Progenitor cell of endocrine pancreas (in vitro differentiated cells): Measurements from ENCODE around the gene YTHDF1. TPM values are rescaled to one million over a fixed set of nuclear protein-coding genes. Genes with fewer than 3 reads are reported as not detected.

Experiments
- DNase-seq: peaks from one replicate; pipeline ENCODE4 v3.0.0; 2021; ENCODE audit warnings: low spot score; ENCODE audit not compliant: unreplicated experiment
- H3K27ac Mint-ChIP-seq: 2 replicates; pipeline ENCODE4 v1.8.0; 2021; ENCODE audit warnings: mild to moderate bottlenecking, moderate library complexity, mixed read lengths
- H3K27me3 Mint-ChIP-seq: 2 replicates; pipeline ENCODE4 v1.8.0; 2021; ENCODE audit warnings: mixed read lengths
- H3K36me3 Mint-ChIP-seq: 2 replicates; pipeline ENCODE4 v1.8.0; 2022; ENCODE audit warnings: mixed read lengths; ENCODE audit not compliant: insufficient read depth
- H3K4me1 Mint-ChIP-seq: 2 replicates; pipeline ENCODE4 v1.8.0; 2021; ENCODE audit warnings: low read depth, mixed read lengths
- H3K4me3 Mint-ChIP-seq: 2 replicates; pipeline ENCODE4 v1.8.0; 2021; ENCODE audit warnings: low read depth, mild to moderate bottlenecking, moderate library complexity, mixed read lengths
- H3K9me3 Mint-ChIP-seq: 2 replicates; pipeline ENCODE4 v1.8.0; 2021; ENCODE audit warnings: low read depth, mixed read lengths
- total RNA-seq: library from RNA; stranded (reverse); gene quantifications from 2 replicates; pipeline ENCODE4 v1.2.1, GENCODE V29; 2021
- TF ChIP-seq, protein P1 (sequence below): fragments of 200-600 bp; sonication (generic); IDR thresholded peaks from one replicate; pipeline ENCODE4 v1.5.0; 2021; ENCODE audit warnings: antibody characterized with exemption, mild to moderate bottlenecking; ENCODE audit not compliant: unreplicated experiment

The YTHDF1 gene
- total RNA-seq, 1 donor from 2014 or later = 53.8 TPM

DNA sequence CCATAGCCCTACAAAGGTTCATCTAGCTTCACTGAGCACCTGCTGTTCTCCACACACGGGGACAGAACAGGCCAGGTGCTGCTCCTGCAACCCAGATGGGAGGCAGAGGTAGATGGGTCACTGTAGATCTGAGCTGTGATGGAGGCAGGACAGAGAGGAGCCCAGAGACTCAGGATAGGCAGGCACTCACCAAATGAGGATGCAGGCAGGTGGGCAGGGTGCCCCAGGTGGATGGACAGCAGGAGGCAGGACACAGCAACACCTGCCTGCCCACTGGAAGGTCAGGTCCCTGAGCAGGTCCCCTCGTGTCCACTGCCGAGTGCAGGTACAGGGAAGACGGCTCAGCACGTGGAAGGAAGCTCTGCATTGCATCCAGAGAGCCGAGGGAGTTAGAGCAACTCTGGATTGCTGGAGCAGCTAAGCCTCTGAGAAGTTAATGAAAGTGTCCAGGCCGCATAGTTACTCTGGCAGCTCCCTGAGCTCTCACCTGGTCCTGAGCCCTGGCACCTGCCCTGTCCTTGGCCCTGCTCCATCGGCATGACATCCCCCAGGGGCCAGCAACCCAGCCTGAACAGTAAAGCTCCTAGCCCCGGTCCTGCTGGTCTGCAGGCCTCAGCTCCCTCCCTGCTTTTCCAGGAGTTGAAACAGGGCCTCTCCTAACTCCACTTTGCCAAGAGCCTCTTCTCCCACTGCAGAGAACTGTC lies 4.9 kb upstream of the YTHDF1 start:
- Mint-ChIP-seq H3K4me3 (no peak overlapping the region), H3K27ac (no peak overlapping the region), H3K9me3 (no peaks in the 10 kb centered on the region), H3K4me1 (peaks cover 5% of the 10 kb centered on the region), H3K27me3 (peaks cover 19% of the 10 kb centered on the region), H3K36me3 (no peaks in the 10 kb centered on the region)
- no peak for DNase-seq
- TF ChIP-seq, protein P1, sequence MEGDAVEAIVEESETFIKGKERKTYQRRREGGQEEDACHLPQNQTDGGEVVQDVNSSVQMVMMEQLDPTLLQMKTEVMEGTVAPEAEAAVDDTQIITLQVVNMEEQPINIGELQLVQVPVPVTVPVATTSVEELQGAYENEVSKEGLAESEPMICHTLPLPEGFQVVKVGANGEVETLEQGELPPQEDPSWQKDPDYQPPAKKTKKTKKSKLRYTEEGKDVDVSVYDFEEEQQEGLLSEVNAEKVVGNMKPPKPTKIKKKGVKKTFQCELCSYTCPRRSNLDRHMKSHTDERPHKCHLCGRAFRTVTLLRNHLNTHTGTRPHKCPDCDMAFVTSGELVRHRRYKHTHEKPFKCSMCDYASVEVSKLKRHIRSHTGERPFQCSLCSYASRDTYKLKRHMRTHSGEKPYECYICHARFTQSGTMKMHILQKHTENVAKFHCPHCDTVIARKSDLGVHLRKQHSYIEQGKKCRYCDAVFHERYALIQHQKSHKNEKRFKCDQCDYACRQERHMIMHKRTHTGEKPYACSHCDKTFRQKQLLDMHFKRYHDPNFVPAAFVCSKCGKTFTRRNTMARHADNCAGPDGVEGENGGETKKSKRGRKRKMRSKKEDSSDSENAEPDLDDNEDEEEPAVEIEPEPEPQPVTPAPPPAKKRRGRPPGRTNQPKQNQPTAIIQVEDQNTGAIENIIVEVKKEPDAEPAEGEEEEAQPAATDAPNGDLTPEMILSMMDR = no peak

DNA sequence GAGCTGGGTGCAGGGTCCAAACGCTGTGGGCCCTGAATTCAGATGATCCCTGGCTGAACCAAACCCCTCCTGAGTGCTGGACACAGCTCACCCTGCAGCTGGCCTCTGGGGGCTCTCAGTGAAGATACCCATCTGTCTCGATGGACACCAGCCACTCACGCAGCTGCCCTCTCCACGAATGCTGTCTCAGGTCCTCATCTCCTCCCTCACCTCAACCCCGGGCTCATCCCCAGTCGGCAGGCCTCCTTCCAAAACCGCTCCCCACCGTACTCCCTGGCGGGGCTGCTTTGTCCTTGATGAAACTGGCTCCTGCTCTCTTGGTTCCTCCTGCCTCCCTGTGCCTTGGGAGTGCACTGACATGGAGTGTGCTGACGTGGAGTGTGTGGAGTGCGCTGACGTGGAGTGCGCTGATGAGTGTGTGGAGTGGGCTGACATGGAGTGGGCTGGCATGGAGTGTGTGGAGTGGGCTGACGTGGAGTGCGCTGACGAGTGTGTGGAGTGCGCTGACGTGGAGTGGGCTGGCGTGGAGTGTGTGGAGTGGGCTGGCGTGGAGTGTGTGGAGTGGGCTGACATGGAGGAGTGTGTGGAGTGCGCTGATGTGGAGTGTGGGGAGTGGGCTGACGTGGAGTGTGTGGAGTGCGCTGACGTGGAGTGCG lies 4.1 kb upstream of the YTHDF1 start:
- peaks cover 19% of the 10 kb centered on the region for H3K27me3 Mint-ChIP-seq
- H3K27ac Mint-ChIP-seq = no peak overlapping the region
- peaks cover 8% of the 10 kb centered on the region for H3K4me1 Mint-ChIP-seq
- no peaks in the 10 kb centered on the region for H3K9me3 Mint-ChIP-seq
- no peak overlapping the region for H3K4me3 Mint-ChIP-seq
- no peaks in the 10 kb centered on the region for H3K36me3 Mint-ChIP-seq
- TF ChIP-seq, protein P1 = no peak
- no peak for DNase-seq

DNA sequence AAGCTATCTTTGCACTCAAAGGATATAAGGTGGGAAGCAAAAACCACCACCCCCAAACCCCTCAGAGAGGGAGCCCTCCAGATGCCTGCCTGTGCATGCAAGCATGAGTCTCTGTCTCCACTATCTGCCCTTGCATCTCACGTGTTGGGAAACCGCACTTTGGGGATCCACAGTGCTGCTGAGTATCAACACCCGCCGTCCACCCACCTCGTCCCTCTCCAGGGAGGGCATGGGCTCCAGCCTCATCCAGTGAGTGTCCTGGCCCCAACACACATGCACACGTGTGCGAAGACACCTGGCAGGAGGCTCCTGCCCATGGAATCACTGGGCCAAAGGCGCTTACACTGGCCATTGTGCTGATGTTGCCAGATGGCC lies 3.5 kb upstream of the YTHDF1 start:
- Mint-ChIP-seq H3K4me3 (no peak overlapping the region), H3K27ac (no peak overlapping the region), H3K9me3 (no peaks in the 10 kb centered on the region), H3K36me3 (no peaks in the 10 kb centered on the region), H3K27me3 (peaks cover 19% of the 10 kb centered on the region), H3K4me1 (peaks cover 13% of the 10 kb centered on the region)
- no peak for DNase-seq
- TF ChIP-seq, protein P1 = no peak

DNA sequence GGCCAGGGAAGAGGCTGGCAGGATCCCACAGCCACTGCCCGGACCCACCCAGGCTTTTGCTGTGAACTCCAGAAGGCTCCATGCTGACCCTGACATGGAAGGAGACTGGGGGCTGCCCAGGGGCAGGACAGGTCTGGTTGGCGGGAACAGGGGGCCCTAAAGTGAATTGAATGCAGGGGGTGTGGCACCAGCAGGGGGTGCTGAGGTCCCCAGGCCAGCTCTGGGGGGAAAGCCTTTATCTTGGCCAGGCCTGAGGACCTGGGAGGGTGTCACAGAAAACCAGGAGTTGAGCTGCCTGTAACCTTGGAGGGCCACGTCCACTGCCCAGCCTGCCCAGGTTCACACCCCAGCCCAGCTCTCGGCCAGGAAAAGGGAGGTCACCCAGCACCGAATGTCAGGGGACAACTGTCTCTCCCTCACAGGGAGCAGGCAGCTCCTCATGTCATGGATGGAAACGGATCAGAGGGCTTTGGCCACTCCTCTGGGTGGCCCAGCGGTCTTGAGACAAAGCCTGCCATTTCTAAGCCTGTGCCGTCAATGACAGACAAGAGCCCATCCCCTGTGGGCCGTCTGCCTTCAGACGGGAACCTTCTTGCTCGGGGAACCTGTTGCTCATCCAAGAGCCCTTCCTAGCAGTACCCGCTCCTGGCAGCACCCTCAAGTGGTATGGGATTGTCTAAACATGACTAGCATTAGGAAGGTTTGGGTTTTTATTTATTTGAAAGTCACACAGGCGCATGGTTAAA lies 2.9 kb upstream of the YTHDF1 start:
- Mint-ChIP-seq H3K36me3 (peaks cover 2% of the 10 kb centered on the region), H3K27me3 (peaks cover 19% of the 10 kb centered on the region), H3K4me1 (peaks cover 19% of the 10 kb centered on the region), H3K27ac (no peak overlapping the region), H3K9me3 (no peaks in the 10 kb centered on the region), H3K4me3 (no peak overlapping the region)
- TF ChIP-seq, protein P1 = no peak
- no peak for DNase-seq

DNA sequence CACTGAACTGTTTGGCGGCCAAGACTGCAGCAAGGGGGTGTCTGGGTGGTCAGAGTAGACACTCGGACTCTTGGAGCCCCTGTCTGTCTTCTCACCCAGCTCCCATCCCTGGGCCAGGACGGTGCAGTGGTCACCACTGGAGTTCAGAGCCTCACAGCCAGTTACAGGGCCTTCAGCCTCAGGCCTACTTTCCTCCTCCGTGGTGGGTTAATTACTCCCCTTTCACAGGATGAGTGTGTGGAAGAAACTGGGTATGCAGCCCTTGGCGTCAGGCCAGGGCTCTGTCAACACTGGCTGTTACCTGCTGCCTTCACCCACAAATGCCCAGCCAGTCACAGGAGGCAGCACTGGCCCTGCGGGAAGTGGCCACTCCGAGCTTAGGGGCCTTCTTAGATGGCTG lies 1.8 kb upstream of the YTHDF1 start:
- Mint-ChIP-seq H3K36me3 (peaks cover 9% of the 10 kb centered on the region), H3K27me3 (peaks cover 12% of the 10 kb centered on the region), H3K27ac (no peak overlapping the region), H3K9me3 (no peaks in the 10 kb centered on the region), H3K4me1 (peaks cover 26% of the 10 kb centered on the region), H3K4me3 (no peak overlapping the region)
- no peak for DNase-seq
- TF ChIP-seq, protein P1 = no peak
